Stimulated activated CD8-positive, alpha-beta memory T cell treated with anti-CD3 and anti-CD28 coated beads, Interleukin-15, amount 100 ng/mL, for 24 hours (primary cell): ENCODE results near the gene DEFB124.
"Not testable (repeated sequence)": the region's sequence is repeated elsewhere in the genome, so short reads cannot be mapped to it uniquely, and the experiment has no call there.

ENCODE experiments used
- DNase-seq: peaks from one replicate; pipeline ENCODE4 v3.0.0-alpha.2; 2020; ENCODE audit warnings: low read depth

DEFB124 gene

GRCh38 chr20:31474758-31475427, at the start of gene DEFB124, which contains the start of gene REM1:
TSS of gene DEFB124 (minus strand) at chr20:31475127. CDS start at chr20:31473013, 2,114 bp downstream.
TSS of gene REM1 (plus strand) at chr20:31475288. CDS start at chr20:31476446, 1,158 bp downstream.
- DNase-seq, result no peak

GRCh38 chr20:31523361-31524283, 48.7 kb upstream of the DEFB124 start:
- no peak for DNase-seq

- no peak for DNase-seq
Measured at GRCh38 chr20:31522731-31523130, 47.8 kb upstream of the DEFB124 start.

GRCh38 chr20:31521267-31521666, 46.3 kb upstream of the DEFB124 start:
- DNase-seq, result not testable (repeated sequence)

- no peak for DNase-seq
Measured at GRCh38 chr20:31517373-31517772, 42.4 kb upstream of the DEFB124 start.

GRCh38 chr20:31516651-31517050, 41.7 kb upstream of the DEFB124 start:
- no peak for DNase-seq

GRCh38 chr20:31516166-31516565, 41.2 kb upstream of the DEFB124 start:
- no peak for DNase-seq

GRCh38 chr20:31515775-31516107, 40.8 kb upstream of the DEFB124 start:
- DNase-seq, result no peak

GRCh38 chr20:31515072-31515774, 40.3 kb upstream of the DEFB124 start:
- no peak for DNase-seq

GRCh38 chr20:31514154-31515071, 39.5 kb upstream of the DEFB124 start, which contains the start of gene HM13:
TSS of gene HM13 (plus strand) at chr20:31514442. CDS start at chr20:31514552, 110 bp downstream.
- peak; percentile 76 for DNase-seq

- no peak for DNase-seq
Measured at GRCh38 chr20:31508517-31509244, 33.8 kb upstream of the DEFB124 start.

GRCh38 chr20:31505903-31506302, 31.0 kb upstream of the DEFB124 start:
- DNase-seq, result no peak

GRCh38 chr20:31502884-31503673, 28.2 kb upstream of the DEFB124 start:
- peak; percentile 49 for DNase-seq

- no peak for DNase-seq
Measured at GRCh38 chr20:31500527-31500926, 25.6 kb upstream of the DEFB124 start.

- DNase-seq, result no peak
Measured at GRCh38 chr20:31497838-31498540, 23.1 kb upstream of the DEFB124 start.

- no peak for DNase-seq
Measured at GRCh38 chr20:31496761-31497295, 21.9 kb upstream of the DEFB124 start.

- DNase-seq, result no peak
Measured at GRCh38 chr20:31494131-31494530, 19.2 kb upstream of the DEFB124 start.

- no peak for DNase-seq
Measured at GRCh38 chr20:31490752-31491151, 15.8 kb upstream of the DEFB124 start.

GRCh38 chr20:31489152-31489551, 14.2 kb upstream of the DEFB124 start:
- no peak for DNase-seq
